ENCODE results near the gene TFCP2L1. TPM values are rescaled to one million over a fixed set of nuclear protein-coding genes. Genes with fewer than 3 reads are reported as not detected.

Gene TFCP2L1
- total RNA-seq, 1 experiment from 2014 or later, result 4.3 TPM

- Mint-ChIP-seq H3K27me3 (ENCODE audit: low read depth) (no peaks in the 10 kb centered on the region), H3K36me3 (no peaks in the 10 kb centered on the region), H3K9me3 (no peaks in the 10 kb centered on the region), H3K4me1 (peaks cover 14% of the 10 kb centered on the region), H3K27ac (no peak overlapping the region; the same call in 1 of the 2 replicates), H3K4me3 (no peak overlapping the region)
- POLR2A ChIA-PET, result no interaction called here
- no peak for ATAC-seq
- TF ChIP-seq ZNF396 (CRISPR knock-in tag; IDR thresholded peaks at IDR 0.05; ENCODE audit: borderline replicate concordance) (no peak), E2F4 (CRISPR knock-in tag; IDR thresholded peaks at IDR 0.05; ENCODE audit: borderline replicate concordance, low read depth) (no peak), ETV6 (CRISPR knock-in tag; IDR thresholded peaks at IDR 0.05) (no peak), RORB (CRISPR knock-in tag; IDR thresholded peaks at IDR 0.05) (no peak), JUN (CRISPR knock-in tag; IDR thresholded peaks at IDR 0.05) (no peak), ZNF423 (CRISPR knock-in tag; IDR thresholded peaks at IDR 0.05) (no peak), GABPB1 (CRISPR knock-in tag; IDR thresholded peaks at IDR 0.05) (no peak), ZNF138 (CRISPR knock-in tag; conservative IDR thresholded peaks at IDR 0.05) (no peak), TCF7 (CRISPR knock-in tag; IDR thresholded peaks at IDR 0.05; ENCODE audit: low read depth) (no peak), CREM (CRISPR knock-in tag; IDR thresholded peaks at IDR 0.05) (no peak), ATF3 (CRISPR knock-in tag; conservative IDR thresholded peaks at IDR 0.05) (no peak), HMGXB4 (CRISPR knock-in tag; IDR thresholded peaks at IDR 0.05) (no peak), AR (CRISPR knock-in tag; IDR thresholded peaks at IDR 0.05) (no peak), NR2C2 (CRISPR knock-in tag; IDR thresholded peaks at IDR 0.05) (no peak), TP53 (CRISPR knock-in tag; IDR thresholded peaks at IDR 0.05) (no peak), EMX1 (CRISPR knock-in tag; IDR thresholded peaks at IDR 0.05) (no peak)
- DNase-seq (ENCODE audit: low spot score), result no peak
- CTCF ChIA-PET, result interaction anchor here (1.5 kb wide), 1 partner anchor 82 kb away, joined by 4 read pairs; no protein-coding TSS in a partner anchor
These were observed 74.3 kb downstream of the TFCP2L1 start for GRCh38 chr2:121210691-121211090.

- Mint-ChIP-seq H3K4me1 (peaks cover 14% of the 10 kb centered on the region), H3K27ac (no peak overlapping the region), H3K27me3 (ENCODE audit: low read depth) (no peaks in the 10 kb centered on the region), H3K4me3 (no peak overlapping the region), H3K9me3 (no peaks in the 10 kb centered on the region), H3K36me3 (no peaks in the 10 kb centered on the region)
- CTCF ChIA-PET, result interaction anchor here (0.8 to 2.2 kb wide), 5 partner anchors 24 to 147 kb away, joined by 3 to 9 read pairs (median 4); no protein-coding TSS in a partner anchor
- no peak for ATAC-seq
- POLR2A ChIA-PET, result no interaction called here
- TF ChIP-seq STAT6 (CRISPR knock-in tag; conservative IDR thresholded peaks at IDR 0.05; ENCODE audit: low read depth) (no peak), ZNF219 (CRISPR knock-in tag; IDR thresholded peaks at IDR 0.05; ENCODE audit: borderline replicate concordance) (no peak)
- DNase-seq (ENCODE audit: low spot score), result no peak
These were observed 75.9 kb downstream of the TFCP2L1 start for GRCh38 chr2:121209014-121209610.
